Suppressor macrophage treated with lipopolysaccharide for 4 hours (primary cell): Measurements from ENCODE around the gene RIMBP3C.
A peak's percentile ranks its signal among the peaks of the same experiment; 100 is the strongest.
"Not testable (repeated sequence)": the region's sequence is repeated elsewhere in the genome, so short reads cannot be mapped to it uniquely, and the experiment has no call there.

Source experiments
- DNase-seq: peaks from one replicate; pipeline ENCODE4 v3.0.0-alpha.2; 2020

The RIMBP3C gene

GRCh38 chr22:21573750-21574494, 22.7 kb upstream of the RIMBP3C start:
- DNase-seq, result no peak

- DNase-seq, result no peak
These were observed 22.1 kb upstream of the RIMBP3C start for GRCh38 chr22:21573293-21573734.

DNA sequence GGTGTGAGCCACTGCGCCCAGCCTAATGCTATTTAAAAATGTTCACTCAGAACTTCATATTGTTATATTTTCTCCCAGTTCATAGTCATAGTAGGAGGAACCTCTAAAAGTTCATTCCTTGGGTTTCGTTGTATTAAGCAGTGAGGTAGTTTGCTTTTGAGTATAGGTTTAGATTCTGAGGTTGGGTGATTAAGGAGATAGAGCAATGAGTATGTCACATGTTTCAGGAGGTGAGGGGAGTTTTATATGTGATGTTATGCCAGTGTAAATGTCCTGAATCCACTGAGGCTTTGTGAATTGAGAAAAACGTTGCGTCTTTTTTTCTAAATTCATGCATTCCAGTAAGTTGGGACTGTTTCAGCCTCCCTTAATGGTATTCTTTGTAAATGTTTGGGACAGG, 20.4 kb upstream of the RIMBP3C start:
- no peak for DNase-seq

DNA sequence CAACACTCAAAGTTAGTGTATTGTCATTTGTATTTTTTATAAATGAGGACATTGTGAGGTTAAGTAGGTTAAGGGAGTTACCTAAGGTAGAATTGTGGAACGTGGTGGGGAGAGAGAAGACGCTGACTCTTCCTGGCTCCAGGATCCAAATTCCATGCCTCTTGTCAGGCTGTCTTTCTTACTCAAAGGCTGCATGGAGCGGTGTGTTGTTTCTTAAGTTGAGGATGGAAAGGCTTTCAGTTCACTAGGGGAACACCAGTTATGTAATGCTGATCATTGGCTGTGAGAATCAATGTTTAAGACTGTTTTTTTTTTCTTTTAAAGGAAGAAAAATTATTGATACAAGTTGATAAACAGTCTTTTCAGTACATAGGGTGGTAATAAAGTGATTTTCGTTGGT, 19.1 kb upstream of the RIMBP3C start:
- DNase-seq, result peak; percentile 41

GRCh38 chr22:21569459-21570170, 18.4 kb upstream of the RIMBP3C start:
- DNase-seq, result peak; percentile 79

- not testable (repeated sequence) for DNase-seq
These were observed 17.8 kb upstream of the RIMBP3C start for GRCh38 chr22:21569076-21569427.

DNA sequence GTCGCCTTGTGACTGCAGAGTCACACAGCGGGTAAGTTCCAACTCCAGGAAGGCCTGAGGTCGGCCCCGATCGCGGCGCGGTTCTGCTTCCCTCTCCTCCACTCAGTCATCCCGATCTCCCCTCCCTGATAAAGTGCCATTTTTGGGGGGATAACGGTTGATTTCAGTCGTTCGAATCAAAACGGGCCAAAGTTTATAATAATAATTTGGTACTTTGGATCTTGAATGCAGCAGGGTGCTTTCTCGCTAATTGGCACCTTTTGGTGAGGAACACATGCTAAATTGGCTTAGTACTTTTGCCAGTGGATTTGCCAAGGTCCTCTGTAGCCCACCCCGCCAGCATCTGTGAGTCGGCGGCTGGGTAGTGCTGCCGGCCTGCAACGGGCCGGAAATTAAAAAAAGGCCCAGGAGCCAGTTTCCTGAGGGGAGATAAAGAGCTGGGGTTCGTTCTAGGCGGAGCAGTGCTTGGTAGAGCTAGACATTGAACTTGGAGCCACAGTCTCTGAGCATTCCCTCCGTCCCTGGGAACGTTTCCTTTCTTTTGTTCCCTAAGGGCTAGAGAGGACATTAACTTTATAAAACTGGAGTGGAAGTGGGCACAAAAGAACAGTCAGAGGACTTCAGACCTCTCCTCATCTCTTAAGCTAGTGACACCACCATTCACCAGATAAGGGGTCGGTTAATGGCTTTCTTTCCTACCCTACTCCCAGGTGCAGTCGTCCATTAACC, 17.2 kb upstream of the RIMBP3C start:
- peak; percentile 31 for DNase-seq

- DNase-seq, result peak; percentile 87
These were observed 16.4 kb upstream of the RIMBP3C start, which contains the start of gene UBE2L3 for GRCh38 chr22:21567456-21568346. Gene UBE2L3 (plus strand): TSS chr22:21567714. CDS start chr22:21567745, 31 bp downstream.

GRCh38 chr22:21564411-21564810, 13.2 kb upstream of the RIMBP3C start:
- DNase-seq, result no peak

DNA sequence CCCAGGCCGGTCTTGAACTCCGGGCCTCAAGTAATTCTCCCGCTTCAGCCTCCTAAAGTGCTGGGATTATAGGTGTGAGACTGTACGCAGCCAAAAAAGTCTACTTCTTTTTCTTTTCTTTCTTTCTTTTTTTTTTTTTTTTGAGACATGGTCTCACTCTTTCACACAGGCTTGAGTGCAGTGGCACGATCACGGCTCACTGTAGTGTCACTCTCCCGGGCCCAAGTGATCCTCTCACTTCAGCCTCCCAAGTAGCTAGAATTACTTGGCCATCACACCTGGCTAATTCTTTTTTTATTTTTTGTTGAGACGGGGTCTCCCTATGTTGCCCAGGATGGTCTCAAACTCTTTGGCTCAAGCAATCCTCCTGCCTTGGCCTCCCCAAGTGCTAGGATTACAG, 12.7 kb upstream of the RIMBP3C start:
- DNase-seq, result no peak

DNA sequence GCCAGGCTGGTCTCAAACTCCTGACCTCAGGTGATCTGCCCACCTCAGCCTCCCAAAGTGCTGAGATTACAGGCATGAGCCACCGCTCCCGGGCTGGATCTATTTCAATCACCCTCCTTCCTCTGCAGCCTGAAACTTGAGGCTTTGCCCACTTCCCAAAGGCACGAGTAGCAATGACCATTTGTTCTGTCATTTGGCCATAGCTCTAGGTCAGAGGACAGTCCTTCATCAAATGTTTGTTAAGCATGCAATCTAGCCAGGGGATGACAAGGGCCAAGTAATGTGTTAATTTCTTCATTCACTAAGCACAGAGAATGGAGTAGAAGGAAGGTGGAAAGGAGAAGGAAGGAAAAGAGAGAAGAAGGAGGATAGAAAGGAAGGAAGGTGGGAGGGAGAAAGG, 9.4 kb upstream of the RIMBP3C start:
- DNase-seq, result not testable (repeated sequence)

DNA sequence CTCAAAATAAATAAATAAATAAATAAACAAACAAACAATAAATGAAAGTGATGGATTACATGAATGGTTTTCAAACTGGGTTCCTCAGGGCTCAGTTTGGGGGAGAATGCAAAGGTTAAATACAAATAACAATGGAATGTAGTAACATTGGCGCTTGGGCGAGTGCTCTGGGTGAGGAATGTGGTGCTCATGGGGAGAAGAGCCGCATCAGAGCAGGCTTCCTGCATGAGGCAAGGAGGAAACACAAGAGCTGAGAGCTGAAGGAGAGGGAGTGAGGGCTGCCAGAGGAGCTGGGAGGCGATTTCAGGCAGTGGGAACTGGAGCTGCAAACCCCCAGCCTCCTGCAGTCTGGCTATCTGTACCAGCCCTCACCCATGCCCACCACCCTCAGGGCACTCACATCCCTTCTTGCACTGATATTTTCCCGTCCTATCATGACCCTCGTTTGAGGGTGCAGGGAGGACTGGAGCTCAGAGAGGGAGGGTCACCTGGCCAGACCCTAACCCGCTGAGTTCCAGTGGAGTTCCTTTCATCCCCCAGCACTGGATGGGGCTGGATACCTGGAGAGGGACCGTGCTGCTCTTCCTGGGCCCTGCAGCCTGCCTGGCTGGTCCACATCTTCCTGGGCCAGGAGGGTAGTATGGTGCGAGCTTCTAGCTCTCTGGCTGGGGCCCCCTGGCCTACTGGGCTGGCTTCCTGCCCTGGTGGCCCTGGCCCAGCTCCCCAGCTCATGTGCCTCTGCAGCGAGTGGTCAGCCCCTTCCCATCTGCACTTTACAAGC, 8.3 kb upstream of the RIMBP3C start:
- not testable (repeated sequence) for DNase-seq

- not testable (repeated sequence) for DNase-seq
These were observed 598 bp downstream of the RIMBP3C start for GRCh38 chr22:21550678-21551047.

DNA sequence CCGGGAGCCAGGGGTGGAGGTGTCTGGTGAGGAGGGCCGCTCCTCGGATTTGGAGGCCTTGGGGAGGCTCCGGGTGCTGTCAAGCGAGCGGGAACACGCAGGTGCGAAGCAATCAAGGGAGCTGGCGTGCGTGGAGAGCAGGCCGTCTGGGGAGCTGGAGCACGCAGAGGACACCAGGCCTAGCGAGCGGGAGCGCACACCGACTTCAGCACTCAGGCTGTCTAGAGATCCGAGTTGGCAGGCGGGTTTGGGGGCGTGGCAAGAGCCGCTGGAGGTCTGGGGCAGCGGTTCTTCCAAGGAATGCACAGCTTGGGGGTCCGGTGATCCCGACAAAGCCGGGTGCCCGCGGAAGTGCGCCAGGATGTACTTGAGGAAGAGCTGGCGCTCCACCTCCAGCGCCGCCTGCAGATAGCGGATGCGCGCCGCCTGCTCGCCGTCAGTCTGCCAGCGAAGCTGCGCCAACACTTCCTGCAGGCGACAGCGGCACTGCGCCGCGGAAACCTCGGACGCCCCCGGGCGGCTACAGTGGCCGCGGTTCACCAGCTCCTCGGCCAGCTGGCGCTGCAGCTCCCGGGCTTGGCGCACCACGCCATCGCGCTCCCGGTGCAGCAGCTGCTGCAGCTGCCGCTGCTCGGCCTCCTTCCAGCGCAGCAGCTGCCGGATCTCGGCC, 1.1 kb downstream of the RIMBP3C start:
- not testable (repeated sequence) for DNase-seq

DNA sequence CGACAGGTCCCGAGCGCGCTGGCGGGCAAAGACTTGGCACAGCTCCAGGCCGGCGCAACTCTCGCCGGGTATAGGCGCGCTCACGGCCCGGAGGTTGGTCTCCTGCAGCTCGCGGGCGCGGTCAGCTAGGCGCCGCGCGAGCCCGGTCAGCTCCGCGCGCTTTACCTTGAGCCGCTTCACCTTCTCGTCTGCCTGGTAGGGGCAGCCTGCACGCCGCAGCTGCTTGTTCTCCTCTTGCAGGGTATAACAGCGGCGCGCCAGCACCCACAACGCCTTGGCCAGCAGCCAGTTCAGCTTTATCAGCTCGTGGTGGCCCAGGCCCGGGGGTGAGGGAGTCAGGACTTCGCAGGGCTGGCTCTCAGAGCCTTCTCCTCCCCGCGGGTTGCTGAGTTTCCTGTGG, 1.7 kb downstream of the RIMBP3C start:
- not testable (repeated sequence) for DNase-seq

DNA sequence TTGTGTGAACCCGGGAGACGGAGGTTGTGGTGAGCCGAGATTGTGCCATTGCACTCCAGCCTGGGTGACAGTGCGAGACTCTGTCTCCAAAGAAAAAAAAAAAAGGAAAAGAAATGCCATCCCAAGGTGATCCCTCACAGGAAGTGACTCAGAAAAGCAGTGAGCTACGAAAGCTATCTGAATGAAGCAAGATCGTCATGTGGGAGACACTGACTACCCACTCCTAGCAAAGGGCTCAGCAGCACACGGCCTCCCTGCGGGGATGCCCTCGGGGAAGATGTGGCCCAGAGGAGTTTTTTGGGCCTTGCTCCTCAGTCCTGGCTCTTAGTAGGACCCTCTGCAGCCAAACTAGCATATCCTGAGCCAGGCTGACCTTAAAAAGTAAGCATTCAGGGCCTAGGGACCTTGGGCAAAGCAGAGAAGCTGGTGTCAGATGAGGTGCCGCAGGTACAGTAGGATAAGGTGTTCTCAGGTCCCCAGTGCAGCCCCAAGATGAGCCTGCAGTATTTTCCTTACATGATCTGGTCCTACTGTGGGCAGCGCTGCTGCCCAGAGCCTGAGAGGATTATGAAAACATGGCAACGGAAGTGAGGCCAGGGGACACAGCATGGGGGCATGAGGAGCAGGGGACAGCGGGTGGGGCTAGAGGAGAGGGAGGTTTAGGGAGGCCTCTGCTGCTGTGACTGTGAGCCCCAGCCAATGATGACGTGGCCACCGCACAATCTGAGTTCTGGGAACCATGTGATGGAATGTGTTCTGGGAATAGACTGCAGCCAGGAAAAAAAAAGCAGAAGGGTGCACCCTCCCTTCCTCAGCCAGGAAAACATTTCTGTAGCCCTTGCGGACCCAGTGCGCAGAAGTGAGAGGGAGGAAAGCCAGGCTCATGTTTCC, 6.6 kb downstream of the RIMBP3C start:
- DNase-seq, result not testable (repeated sequence)

GRCh38 chr22:21539862-21540261, 11.4 kb downstream of the RIMBP3C start:
- not testable (repeated sequence) for DNase-seq

GRCh38 chr22:21532863-21533648, 18.2 kb downstream of the RIMBP3C start:
- not testable (repeated sequence) for DNase-seq

DNA sequence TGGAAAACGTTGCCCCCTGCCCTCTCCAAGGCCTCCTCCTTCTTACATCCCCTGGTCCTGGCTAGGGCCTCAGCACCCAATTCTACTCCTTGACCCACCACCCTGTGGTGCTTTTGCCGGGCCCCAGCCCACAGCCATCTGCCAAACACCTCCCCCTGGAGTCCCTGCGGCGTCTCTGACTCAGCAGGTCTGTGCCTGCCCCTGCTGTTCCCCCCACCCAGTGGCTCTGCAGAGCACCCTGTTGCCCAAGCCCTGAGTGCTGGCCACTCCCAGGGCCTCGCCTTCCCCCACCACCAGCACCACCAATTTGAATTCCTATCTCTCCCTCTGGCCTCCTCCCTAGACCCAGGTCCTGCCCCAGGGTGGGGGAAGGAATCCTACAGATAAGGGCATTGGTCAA, 19.7 kb downstream of the RIMBP3C start:
- DNase-seq, result not testable (repeated sequence)
